ENCODE results near the gene SUSD2.
"Not testable (repeated sequence)": the region's sequence is repeated elsewhere in the genome, so short reads cannot be mapped to it uniquely, and the experiment has no call there.

SUSD2 gene

GRCh38 chr22:24198682-24199052, 17.4 kb downstream of the SUSD2 start:
- DNase-seq (ENCODE audit: low read depth): no peak
- TF ChIP-seq, protein P1, sequence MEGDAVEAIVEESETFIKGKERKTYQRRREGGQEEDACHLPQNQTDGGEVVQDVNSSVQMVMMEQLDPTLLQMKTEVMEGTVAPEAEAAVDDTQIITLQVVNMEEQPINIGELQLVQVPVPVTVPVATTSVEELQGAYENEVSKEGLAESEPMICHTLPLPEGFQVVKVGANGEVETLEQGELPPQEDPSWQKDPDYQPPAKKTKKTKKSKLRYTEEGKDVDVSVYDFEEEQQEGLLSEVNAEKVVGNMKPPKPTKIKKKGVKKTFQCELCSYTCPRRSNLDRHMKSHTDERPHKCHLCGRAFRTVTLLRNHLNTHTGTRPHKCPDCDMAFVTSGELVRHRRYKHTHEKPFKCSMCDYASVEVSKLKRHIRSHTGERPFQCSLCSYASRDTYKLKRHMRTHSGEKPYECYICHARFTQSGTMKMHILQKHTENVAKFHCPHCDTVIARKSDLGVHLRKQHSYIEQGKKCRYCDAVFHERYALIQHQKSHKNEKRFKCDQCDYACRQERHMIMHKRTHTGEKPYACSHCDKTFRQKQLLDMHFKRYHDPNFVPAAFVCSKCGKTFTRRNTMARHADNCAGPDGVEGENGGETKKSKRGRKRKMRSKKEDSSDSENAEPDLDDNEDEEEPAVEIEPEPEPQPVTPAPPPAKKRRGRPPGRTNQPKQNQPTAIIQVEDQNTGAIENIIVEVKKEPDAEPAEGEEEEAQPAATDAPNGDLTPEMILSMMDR (IDR thresholded peaks at IDR 0.05; ENCODE audit: insufficient read depth, low read depth, low read length, missing control alignments): no peak
- no peak overlapping the region for H3K4me3 ChIP-seq (ENCODE audit: low read depth, low read length)

GRCh38 chr22:24200619-24201212, 19.4 kb downstream of the SUSD2 start:
- DNase-seq (ENCODE audit: low read depth): no peak
- TF ChIP-seq, protein P1 (IDR thresholded peaks at IDR 0.05; ENCODE audit: insufficient read depth, low read depth, low read length, missing control alignments): no peak
- H3K4me3 ChIP-seq (ENCODE audit: low read depth, low read length): no peak overlapping the region

- TF ChIP-seq, protein P1 (IDR thresholded peaks at IDR 0.05; ENCODE audit: insufficient read depth, low read depth, low read length, missing control alignments): no peak
- H3K4me3 ChIP-seq (ENCODE audit: low read depth, low read length): no peak overlapping the region
- no peak for DNase-seq (ENCODE audit: low read depth)
Measured at GRCh38 chr22:24201681-24202614, 20.7 kb downstream of the SUSD2 start.

DNA sequence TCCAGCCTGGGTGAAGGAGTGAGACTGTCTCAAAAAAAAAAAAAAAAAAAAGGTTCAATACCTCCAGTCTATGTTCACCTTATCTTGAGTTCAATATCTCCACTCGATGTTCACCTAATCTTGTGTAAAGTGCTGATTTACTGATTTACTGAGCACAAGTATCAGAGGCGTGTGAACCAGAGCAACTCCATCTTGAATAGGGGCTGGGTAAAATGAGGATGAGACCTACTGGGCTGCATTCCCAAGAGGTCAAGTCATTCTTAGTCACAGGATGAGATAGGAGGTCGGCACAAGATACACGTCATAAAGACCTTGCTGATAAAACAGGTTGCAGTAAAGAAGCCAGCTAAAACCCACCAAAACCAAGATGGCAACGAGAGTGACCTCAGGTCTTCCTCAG, 22.6 kb downstream of the SUSD2 start:
- not testable (repeated sequence) for DNase-seq (ENCODE audit: low read depth); H3K4me3 ChIP-seq (ENCODE audit: low read depth, low read length)

DNA sequence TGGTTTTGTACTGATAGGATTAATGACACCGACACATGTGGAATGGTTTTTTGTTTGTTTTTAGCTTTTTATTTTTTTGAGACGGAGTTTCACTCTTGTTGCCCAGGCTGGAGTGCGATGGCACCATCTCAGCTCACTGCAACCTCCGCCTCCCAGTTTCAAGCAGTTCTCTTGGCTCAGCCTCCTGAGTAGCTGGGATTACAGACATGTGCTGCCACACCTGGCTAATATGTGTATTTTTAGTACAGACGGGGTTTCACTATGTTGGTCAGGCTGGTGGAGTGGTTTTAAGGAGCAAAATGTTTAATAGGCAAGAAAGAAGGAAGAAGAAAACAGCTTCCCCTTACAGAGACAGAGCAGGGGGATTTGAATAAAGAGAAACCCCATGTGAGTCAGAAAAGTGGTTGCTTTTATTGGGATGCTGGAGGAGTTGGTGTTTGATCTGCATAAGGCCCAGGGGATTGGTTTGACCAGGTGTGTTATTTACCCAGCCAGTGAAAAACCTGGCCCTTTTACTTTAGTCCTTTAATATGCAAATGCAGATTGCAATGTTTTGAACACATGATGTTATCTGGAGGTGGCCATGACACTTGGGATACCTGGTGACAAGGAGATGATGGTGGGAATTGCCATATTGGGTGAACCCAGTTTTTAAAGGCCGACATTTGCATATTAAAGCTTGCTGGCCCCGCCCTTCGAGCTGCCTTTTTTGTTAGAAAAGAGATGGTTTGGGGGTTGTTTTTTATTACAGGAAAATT, 24.3 kb downstream of the SUSD2 start:
- TF ChIP-seq, protein P1 (IDR thresholded peaks at IDR 0.05; ENCODE audit: insufficient read depth, low read depth, low read length, missing control alignments): no peak
- no peak for DNase-seq (ENCODE audit: low read depth)
- H3K4me3 ChIP-seq (ENCODE audit: low read depth, low read length): no peak overlapping the region

DNA sequence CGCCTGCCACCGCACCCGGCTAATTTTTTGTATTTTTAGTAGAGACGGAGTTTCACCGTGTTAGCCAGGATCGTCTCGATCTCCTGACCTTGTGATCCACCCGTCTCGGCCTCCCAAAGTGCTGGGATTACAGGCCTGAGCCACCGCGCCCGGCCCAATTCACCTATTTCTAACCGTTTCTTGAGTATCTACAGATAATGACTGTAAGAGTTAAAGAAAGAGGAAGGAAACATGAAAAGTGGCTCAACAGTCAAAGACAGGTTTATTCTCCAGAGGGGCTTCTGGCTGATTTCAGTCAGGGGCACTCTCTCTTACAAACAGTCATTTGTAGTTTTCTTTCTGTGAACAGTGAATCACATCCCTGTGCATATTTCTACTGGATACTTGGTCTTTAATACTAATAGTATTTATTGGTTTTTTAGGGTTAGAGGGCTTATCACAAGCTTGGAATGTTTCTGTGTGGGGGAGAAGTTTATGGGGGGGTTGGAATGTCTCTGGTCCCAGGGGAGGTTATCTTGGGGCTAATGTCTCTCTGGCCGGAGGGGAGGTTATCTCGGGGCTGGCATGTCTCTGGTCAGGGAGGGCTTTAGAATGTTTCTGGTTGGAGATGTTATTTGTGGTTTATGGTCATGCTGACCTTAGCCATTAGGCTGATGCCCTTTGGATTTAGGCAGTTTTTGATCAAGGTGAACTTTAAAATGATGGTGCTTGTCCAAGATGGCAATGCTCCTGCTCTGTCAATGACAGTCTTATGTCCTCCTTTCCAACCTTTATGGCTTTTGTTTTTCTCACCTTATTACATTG, 25.4 kb downstream of the SUSD2 start:
- DNase-seq (ENCODE audit: low read depth); H3K4me3 ChIP-seq (ENCODE audit: low read depth, low read length): not testable (repeated sequence)

GRCh38 chr22:24207264-24208011, 26.2 kb downstream of the SUSD2 start:
- no peak for DNase-seq (ENCODE audit: low read depth)
- TF ChIP-seq, protein P1 (IDR thresholded peaks at IDR 0.05; ENCODE audit: insufficient read depth, low read depth, low read length, missing control alignments): no peak
- H3K4me3 ChIP-seq (ENCODE audit: low read depth, low read length): no peak overlapping the region
